Astrocyte of the cerebellum (primary cell): ENCODE measurements around the gene GLYATL1.

Experiments
- DNase-seq: peaks from one replicate; pipeline ENCODE4 v3.0.0-alpha.2; 2011; ENCODE audit warnings: low read depth
- H3K4me3 ChIP-seq: 2 replicates; pipeline ENCODE4 v1.5.1; 2011; ENCODE audit warnings: mild to moderate bottlenecking, low read depth, low read length, moderate library complexity
- CTCF ChIP-seq: IDR thresholded peaks from 2 replicates; pipeline ENCODE4 v1.5.1; 2012; ENCODE audit warnings: low read length, low read depth, moderate library complexity, mild to moderate bottlenecking; ENCODE audit errors: missing control alignments
- in situ Hi-C: cut with HindIII; loops from 2 replicates; pipeline ENCODE4 v1.10.0; 2017; ENCODE audit warnings: low sequenced_read_pairs

Gene GLYATL1

DNA sequence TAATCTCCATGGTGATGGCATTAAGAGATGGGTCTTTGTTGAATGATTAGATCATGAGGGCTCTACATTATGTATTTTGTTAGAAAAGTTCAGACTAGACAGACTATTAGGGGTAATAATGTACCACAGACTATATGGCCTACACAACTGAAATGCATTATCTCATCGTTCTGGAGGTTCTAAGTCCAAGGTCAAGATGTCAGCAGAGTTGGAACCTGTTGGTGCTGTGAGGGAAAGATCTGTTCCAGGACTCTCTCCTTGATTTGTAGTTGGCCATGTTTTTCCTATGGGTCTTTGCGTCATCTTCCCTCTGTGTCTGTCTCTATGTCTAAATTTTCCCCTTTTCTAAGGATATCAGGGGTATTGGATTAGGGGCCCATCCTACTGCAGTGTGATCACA, 8.4 kb upstream of the GLYATL1 start:
- H3K4me3 ChIP-seq, result no peak overlapping the region
- TF ChIP-seq CTCF, result no peak
- in situ Hi-C loops, result no loop called here
- DNase-seq, result no peak

GRCh38 chr11:58933661-58934060, 5.6 kb upstream of the GLYATL1 start:
- no peak overlapping the region for H3K4me3 ChIP-seq
- no peak for TF ChIP-seq CTCF
- no peak for DNase-seq
- in situ Hi-C loops, result no loop called here

DNA sequence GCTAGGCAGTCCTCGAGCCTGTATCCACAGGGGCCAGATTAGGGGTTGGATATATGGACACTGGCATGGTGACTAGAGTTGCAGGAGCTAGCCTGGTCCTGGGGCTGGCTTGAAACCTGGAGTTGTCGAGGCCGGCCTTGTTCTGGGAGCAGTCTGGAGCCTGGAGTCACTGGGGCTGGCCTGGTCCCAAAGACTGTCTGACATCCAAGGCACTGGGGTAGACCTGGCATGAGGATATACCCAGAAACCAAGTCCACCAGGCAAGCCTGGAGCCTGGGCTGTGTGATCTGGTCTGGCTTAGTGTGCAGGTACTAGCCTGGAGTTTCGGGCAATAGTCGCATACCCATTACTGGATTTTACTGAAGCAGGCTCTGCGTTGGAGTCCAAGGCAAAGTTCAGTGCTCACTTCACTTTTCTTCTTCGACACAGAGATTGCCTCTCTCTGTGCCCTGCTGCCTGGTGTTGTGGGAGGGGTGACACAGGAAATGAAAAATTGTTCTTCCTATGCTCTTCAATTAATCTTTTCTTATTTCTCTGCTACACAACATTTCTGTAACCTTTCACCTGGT, 4.3 kb upstream of the GLYATL1 start:
- in situ Hi-C loops, result no loop called here
- no peak for TF ChIP-seq CTCF
- H3K4me3 ChIP-seq, result no peak overlapping the region
- no peak for DNase-seq

GRCh38 chr11:58938398-58938797, 890 bp upstream of the GLYATL1 start:
- no peak for DNase-seq
- no peak for TF ChIP-seq CTCF
- H3K4me3 ChIP-seq, result no peak overlapping the region
- in situ Hi-C loops, result no loop called here

DNA sequence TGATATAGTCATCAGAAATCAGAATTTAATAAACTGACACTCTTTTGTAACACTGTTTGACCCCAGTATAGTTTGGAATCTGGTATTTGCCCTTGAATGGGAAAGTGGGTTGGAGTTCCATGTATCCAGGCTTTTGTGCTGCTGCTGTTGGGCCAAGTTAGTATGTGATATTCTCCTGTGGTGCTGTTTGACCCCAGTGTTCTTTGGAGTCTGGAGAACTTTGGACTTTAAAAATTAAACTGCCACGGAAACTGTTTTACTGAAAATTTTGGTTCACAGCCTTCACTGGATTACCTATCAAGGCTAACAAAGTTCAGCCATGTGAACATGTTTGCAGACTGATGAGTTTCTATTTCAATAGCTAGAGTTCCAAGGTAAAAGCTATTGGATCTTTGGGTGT, 740 bp downstream of the GLYATL1 start:
- no peak for TF ChIP-seq CTCF
- H3K4me3 ChIP-seq, result no peak overlapping the region
- in situ Hi-C loops, result no loop called here
- DNase-seq, result no peak

DNA sequence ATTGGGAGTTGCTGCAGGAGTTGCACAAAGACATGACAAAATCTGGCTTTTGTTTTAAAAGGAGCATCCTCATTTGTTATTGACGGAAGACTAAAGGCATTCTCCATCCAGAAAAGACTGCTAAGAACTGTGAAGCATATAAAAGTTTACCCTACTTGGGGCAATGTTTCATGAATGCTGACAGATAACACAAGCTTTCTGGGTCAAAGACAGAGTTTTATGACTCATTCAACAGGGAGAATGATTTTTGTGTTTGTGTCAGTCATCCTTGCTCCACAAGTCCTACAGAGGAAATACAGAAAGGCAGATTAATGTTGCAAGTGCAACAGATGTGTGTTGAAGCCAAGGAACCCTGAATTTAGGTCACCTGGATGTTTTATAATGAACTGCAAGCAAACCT, 2.5 kb downstream of the GLYATL1 start:
- TF ChIP-seq CTCF, result no peak
- DNase-seq, result no peak
- in situ Hi-C loops, result no loop called here
- no peak overlapping the region for H3K4me3 ChIP-seq

DNA sequence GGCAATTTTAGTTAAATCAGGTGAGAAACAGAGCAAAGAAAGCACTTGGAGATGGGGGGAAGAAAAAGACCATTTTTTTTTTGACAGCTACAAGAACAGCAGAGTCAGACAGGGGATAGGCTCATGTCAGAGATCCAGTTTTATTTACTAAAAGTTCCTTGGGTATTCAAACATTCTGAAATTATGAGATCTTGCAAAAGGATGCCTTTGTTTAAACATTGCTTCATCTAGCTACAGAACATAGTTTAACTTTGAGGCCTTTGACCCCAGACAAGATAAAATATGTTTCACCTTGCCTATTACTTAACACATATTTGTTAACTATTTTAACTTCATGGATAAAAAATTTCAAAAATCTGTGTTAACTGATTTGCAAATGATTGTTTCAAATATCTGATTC, 6.4 kb downstream of the GLYATL1 start:
- DNase-seq, result no peak
- H3K4me3 ChIP-seq, result no peak overlapping the region
- no peak for TF ChIP-seq CTCF
- in situ Hi-C loops, result no loop called here
